ENCODE results near the gene CDYL2. TPM values are rescaled to one million over a fixed set of nuclear protein-coding genes. Genes with fewer than 3 reads are reported as not detected.

CDYL2 gene
- total and polyA plus RNA-seq, 4 donors = 0.84 to 4.1 (median 2.3) TPM

DNA sequence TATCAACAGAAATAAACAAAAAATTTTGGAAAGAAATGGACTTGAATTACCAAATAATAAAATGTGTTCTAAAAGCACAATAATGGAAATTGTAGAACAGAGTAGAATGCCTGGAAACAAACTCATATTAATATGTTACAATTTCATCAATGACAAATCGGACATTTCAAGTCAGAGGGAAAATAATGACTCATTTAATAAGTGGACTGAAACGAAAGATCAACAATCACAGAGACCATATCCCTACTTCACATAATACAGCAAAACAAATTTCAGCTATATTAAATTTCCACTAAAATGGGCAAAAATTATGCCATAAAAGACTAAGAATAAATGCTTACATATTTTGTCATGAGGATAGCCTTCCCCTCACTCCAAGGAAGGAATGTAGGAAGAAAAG lies 25.7 kb downstream of the CDYL2 start:
- Histone ChIP-seq H3K4me1 (ENCODE audit: control insufficient read depth in 4 of 4, insufficient read depth in 4 of 4, low read length in 3 of 4) (no peaks in the 10 kb centered on the region), H3K9ac (ENCODE audit: low read depth in 1 of 2, low read length in 2 of 2) (no peak overlapping the region), H3K36me3 (ENCODE audit: control insufficient read depth in 4 of 4, insufficient read depth in 3 of 4, low read depth in 1 of 4, low read length in 3 of 4) (no peaks in the 10 kb centered on the region), H3K4me3 (ENCODE audit: low read depth in 1 of 3, low read length in 3 of 3) (no peak overlapping the region), H3K27me3 (ENCODE audit: control insufficient read depth in 4 of 4, insufficient read depth in 4 of 4, low read length in 3 of 4) (no peaks in the 10 kb centered on the region), H3K9me3 (ENCODE audit: control insufficient read depth in 4 of 4, low read length in 3 of 4) (peaks cover 0 to 9% (median 0%) of the 10 kb centered on the region in 4 donors), H3K27ac (ENCODE audit: low read depth in 1 of 2, low read length in 2 of 2) (no peak overlapping the region)
- no peak for DNase-seq (ENCODE audit: low spot score)
- no peak for TF ChIP-seq FOXA1 (IDR thresholded peaks at IDR 0.05)
- TF ChIP-seq, protein P1, sequence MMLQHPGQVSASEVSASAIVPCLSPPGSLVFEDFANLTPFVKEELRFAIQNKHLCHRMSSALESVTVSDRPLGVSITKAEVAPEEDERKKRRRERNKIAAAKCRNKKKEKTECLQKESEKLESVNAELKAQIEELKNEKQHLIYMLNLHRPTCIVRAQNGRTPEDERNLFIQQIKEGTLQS (IDR thresholded peaks at IDR 0.05) = no peak
- no peak for TF ChIP-seq NR2F2 (IDR thresholded peaks at IDR 0.05)
- TF ChIP-seq SP1 (IDR thresholded peaks at IDR 0.05) = no peak
- TF ChIP-seq TAF1 (conservative IDR thresholded peaks at IDR 0.05) = no peak
- no peak for TF ChIP-seq GABPA (IDR thresholded peaks at IDR 0.05 in 1 of 2, conservative IDR thresholded peaks at IDR 0.05 in 1 of 2)
- TF ChIP-seq, protein P2, sequence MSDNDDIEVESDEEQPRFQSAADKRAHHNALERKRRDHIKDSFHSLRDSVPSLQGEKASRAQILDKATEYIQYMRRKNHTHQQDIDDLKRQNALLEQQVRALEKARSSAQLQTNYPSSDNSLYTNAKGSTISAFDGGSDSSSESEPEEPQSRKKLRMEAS (IDR thresholded peaks at IDR 0.05) = no peak
- TF ChIP-seq, protein P3, sequence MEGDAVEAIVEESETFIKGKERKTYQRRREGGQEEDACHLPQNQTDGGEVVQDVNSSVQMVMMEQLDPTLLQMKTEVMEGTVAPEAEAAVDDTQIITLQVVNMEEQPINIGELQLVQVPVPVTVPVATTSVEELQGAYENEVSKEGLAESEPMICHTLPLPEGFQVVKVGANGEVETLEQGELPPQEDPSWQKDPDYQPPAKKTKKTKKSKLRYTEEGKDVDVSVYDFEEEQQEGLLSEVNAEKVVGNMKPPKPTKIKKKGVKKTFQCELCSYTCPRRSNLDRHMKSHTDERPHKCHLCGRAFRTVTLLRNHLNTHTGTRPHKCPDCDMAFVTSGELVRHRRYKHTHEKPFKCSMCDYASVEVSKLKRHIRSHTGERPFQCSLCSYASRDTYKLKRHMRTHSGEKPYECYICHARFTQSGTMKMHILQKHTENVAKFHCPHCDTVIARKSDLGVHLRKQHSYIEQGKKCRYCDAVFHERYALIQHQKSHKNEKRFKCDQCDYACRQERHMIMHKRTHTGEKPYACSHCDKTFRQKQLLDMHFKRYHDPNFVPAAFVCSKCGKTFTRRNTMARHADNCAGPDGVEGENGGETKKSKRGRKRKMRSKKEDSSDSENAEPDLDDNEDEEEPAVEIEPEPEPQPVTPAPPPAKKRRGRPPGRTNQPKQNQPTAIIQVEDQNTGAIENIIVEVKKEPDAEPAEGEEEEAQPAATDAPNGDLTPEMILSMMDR (IDR thresholded peaks at IDR 0.05; ENCODE audit: low read depth, low read length, missing input control) = no peak
- TF ChIP-seq, protein P4, sequence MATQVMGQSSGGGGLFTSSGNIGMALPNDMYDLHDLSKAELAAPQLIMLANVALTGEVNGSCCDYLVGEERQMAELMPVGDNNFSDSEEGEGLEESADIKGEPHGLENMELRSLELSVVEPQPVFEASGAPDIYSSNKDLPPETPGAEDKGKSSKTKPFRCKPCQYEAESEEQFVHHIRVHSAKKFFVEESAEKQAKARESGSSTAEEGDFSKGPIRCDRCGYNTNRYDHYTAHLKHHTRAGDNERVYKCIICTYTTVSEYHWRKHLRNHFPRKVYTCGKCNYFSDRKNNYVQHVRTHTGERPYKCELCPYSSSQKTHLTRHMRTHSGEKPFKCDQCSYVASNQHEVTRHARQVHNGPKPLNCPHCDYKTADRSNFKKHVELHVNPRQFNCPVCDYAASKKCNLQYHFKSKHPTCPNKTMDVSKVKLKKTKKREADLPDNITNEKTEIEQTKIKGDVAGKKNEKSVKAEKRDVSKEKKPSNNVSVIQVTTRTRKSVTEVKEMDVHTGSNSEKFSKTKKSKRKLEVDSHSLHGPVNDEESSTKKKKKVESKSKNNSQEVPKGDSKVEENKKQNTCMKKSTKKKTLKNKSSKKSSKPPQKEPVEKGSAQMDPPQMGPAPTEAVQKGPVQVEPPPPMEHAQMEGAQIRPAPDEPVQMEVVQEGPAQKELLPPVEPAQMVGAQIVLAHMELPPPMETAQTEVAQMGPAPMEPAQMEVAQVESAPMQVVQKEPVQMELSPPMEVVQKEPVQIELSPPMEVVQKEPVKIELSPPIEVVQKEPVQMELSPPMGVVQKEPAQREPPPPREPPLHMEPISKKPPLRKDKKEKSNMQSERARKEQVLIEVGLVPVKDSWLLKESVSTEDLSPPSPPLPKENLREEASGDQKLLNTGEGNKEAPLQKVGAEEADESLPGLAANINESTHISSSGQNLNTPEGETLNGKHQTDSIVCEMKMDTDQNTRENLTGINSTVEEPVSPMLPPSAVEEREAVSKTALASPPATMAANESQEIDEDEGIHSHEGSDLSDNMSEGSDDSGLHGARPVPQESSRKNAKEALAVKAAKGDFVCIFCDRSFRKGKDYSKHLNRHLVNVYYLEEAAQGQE (IDR thresholded peaks at IDR 0.05) = no peak
- no peak for TF ChIP-seq FOXA2 (IDR thresholded peaks at IDR 0.05)
- TF ChIP-seq HNF4G (IDR thresholded peaks at IDR 0.05) = no peak
- no peak for TF ChIP-seq JUND (IDR thresholded peaks at IDR 0.05)
- TF ChIP-seq RAD21 (IDR thresholded peaks at IDR 0.05) = no peak
- WGBS = 89% methylated on average over 2 of the region's 2 CpGs

DNA sequence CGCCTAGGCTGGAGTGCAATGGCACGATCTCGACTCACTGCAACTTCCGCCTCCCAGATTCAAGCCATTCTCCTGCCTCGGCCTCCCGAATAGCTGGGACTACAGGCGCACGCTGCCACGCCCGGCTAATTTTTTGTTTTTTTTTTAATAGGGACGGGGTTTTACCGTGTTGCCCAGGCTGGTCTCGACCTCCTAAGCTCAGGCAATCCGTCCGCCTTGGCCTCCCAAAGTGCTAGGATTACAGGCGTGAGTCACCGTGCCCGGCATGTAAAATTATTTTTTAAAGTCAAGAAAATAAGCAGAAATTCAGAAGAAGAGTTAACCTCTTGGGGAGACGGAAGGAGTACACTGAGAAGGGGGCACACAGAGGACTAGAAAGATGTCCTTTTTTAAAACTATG lies 27.5 kb downstream of the CDYL2 start:
- no peaks in the 10 kb centered on the region for H3K9me3 ChIP-seq (ENCODE audit: control insufficient read depth in 4 of 4, low read length in 3 of 4)
- no peak overlapping the region for H3K4me3 ChIP-seq (ENCODE audit: low read depth in 1 of 3, low read length in 3 of 3)
- no peaks in the 10 kb centered on the region for H3K36me3 ChIP-seq (ENCODE audit: control insufficient read depth in 4 of 4, insufficient read depth in 3 of 4, low read depth in 1 of 4, low read length in 3 of 4)
- no peak overlapping the region for H3K9ac ChIP-seq (ENCODE audit: low read depth in 1 of 2, low read length in 2 of 2)
- H3K4me1 ChIP-seq (ENCODE audit: control insufficient read depth in 4 of 4, insufficient read depth in 4 of 4, low read length in 3 of 4) = no peaks in the 10 kb centered on the region
- 90% methylated on average over 19 of the region's 19 CpGs for WGBS
- H3K27me3 ChIP-seq (ENCODE audit: control insufficient read depth in 4 of 4, insufficient read depth in 4 of 4, low read length in 3 of 4) = no peaks in the 10 kb centered on the region
- DNase-seq (ENCODE audit: low spot score) = no peak
- no peak overlapping the region for H3K27ac ChIP-seq (ENCODE audit: low read depth in 1 of 2, low read length in 2 of 2)
- TF ChIP-seq, protein P5, sequence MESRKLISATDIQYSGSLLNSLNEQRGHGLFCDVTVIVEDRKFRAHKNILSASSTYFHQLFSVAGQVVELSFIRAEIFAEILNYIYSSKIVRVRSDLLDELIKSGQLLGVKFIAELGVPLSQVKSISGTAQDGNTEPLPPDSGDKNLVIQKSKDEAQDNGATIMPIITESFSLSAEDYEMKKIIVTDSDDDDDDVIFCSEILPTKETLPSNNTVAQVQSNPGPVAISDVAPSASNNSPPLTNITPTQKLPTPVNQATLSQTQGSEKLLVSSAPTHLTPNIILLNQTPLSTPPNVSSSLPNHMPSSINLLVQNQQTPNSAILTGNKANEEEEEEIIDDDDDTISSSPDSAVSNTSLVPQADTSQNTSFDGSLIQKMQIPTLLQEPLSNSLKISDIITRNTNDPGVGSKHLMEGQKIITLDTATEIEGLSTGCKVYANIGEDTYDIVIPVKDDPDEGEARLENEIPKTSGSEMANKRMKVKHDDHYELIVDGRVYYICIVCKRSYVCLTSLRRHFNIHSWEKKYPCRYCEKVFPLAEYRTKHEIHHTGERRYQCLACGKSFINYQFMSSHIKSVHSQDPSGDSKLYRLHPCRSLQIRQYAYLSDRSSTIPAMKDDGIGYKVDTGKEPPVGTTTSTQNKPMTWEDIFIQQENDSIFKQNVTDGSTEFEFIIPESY (IDR thresholded peaks at IDR 0.05) = no peak
- TF ChIP-seq SP1 (IDR thresholded peaks at IDR 0.05) (no peak), RXRA (IDR thresholded peaks at IDR 0.05) (no peak), GABPA (IDR thresholded peaks at IDR 0.05 in 1 of 2, conservative IDR thresholded peaks at IDR 0.05 in 1 of 2) (no peak), RAD21 (IDR thresholded peaks at IDR 0.05) (no peak), FOXA2 (IDR thresholded peaks at IDR 0.05) (no peak), HNF4A (conservative IDR thresholded peaks at IDR 0.05) (no peak), HNF4G (IDR thresholded peaks at IDR 0.05) (no peak), NR2F2 (IDR thresholded peaks at IDR 0.05) (no peak), JUND (IDR thresholded peaks at IDR 0.05) (no peak), EGR1 (IDR thresholded peaks at IDR 0.05; ENCODE audit: low read depth in 2 of 2) (no peak), YY1 (IDR thresholded peaks at IDR 0.05) (no peak), TAF1 (conservative IDR thresholded peaks at IDR 0.05) (no peak)
- TF ChIP-seq, protein P3 (IDR thresholded peaks at IDR 0.05; ENCODE audit: low read depth, low read length, missing input control) = no peak
- TF ChIP-seq, protein P4 (IDR thresholded peaks at IDR 0.05) = no peak

All from liver (tissue), 9 donors.